Activated T-cell treated with anti-CD3 and anti-CD28 coated beads for 48 hours (primary cell): ENCODE results near the gene CHST6.
A peak's percentile ranks its signal among the peaks of the same experiment; 100 is the strongest.
"Not testable (repeated sequence)": the region's sequence is repeated elsewhere in the genome, so short reads cannot be mapped to it uniquely, and the experiment has no call there.

Experiments used
- DNase-seq: peaks from one replicate; pipeline ENCODE4 v3.0.0-alpha.2; 2020; ENCODE audit warnings: low read depth

CHST6 gene

GRCh38 chr16:75475420-75475847, 19.8 kb downstream of the CHST6 start:
- DNase-seq: no peak

GRCh38 chr16:75472908-75473877, 22.0 kb downstream of the CHST6 start:
- no peak for DNase-seq

DNA sequence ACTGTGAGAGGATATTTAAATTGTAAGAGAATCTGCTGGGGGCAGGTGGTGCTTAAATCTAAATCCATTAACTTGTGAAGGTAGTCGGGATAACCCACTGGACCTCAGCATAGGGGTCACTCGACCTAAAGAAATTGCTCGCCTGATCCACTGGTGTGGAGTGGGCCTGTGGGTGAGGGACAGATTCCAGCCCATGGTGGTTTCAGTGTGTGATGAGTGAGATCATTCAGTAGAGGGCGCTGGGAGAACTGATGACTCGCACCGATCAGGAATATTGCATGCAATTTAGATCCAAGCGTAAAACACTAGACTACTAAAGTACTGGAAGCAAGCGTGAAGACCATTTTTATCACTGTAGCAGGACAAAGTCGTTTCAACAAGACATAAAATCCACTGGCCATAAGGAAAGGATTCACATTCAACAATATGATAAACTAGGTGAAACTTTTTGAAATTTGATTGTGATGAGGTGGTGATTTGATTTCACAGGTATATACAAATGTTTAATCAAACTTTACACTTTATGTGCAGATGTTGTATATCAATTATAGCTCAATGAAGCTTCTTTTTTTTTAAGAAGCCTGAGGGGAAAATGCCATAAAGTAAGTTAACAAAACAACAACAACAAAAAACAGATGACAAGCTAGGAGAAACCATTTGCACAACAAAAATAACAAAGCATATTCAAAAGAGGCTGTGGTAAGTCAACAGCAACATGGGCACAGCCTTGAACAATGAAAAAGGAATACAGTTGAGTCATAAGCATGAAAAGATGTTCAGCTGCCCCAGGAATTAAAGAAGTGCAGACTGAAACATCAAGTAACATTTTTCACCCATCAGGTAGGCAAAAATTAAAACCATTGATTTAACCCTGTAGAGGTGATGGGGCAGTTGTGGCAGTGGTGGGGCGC, 23.3 kb downstream of the CHST6 start:
- no peak for DNase-seq

GRCh38 chr16:75466760-75467159, 28.5 kb downstream of the CHST6 start:
- no peak for DNase-seq

DNA sequence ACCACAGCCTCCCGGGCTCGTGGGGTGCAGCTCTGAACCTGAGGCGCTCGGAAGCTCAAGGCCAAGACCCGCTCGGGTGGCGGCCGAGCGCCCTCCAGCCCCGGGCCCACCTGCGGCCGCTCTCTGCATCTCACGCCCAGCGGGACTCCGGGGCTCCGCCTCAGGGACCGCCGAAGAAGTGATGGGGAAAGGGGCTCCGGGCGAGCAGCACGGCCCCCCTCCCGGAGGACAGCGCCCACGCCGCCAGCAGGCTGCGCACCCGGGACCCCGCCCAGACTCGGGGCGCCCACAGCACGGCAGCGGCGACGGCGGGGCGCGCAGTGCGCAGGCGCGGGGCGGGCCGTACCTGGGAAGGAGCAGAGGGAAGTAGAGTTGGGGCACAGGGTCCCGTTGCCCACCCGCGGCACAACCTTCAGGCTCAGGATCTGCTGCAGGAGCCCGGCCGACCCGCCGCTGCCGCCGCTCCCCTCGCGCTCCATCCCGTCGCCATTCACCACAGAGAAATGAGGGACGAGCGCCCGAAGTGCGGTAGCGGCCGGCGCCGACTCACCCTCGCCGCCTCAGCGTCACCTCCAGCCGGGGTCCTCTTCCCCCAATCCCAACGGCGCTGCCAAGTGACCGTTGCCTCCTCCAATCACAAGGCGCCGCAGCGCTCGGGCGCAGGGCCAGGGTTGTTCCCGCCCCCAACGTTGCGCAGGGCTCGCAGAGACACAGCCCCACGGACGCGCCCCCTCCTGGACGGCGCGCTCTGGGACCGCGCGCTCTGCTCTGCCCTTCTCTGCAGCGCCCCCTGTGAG, 30.9 kb downstream of the CHST6 start, which contains the start of gene TMEM170A:
TSS of gene TMEM170A (minus strand) at position 568 of the 797 bp plus-strand sequence. CDS start at position 479, 89 bp downstream.
- peak; percentile 99 for DNase-seq

- peak; percentile 38 for DNase-seq
Measured at GRCh38 chr16:75463389-75464121, 31.7 kb downstream of the CHST6 start.

DNA sequence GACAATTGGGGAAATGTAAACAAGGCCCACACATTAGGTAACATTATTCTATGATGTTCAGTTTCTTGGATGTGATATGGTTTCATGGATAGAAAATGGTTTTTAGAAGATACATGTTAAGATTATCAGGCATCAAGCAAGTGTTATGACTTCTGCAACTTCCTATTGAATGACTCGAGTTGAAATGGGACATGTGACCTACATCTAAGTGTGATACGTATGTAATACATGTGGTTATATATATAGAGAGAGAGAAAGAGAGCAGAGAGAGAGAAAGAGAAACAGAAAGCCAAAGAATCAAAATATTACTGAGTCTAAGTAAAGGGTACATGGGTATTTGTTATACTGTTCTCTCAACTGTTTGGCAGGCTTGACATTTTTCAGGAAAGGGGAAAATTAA, 32.4 kb downstream of the CHST6 start:
- DNase-seq: no peak

- DNase-seq: no peak
Measured at GRCh38 chr16:75461575-75461974, 33.7 kb downstream of the CHST6 start.

DNA sequence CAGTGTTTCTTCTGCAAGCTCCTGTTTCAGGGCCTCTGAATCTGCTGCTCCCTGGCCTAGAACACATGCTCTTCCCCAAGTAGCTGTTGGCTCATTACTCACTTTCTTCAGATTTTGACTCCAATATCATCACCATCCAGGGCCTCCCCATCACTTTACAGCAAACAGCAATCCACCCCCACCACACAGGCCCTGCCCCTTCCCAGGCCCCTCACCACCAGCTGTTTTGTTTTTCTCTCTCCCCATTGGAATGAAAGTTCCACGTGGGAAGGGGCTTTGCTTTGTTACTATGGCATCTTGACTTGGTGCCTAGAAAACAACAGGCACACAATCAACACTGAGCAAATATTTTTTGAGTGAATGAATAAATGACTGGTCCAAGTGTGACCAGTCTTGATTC, 34.8 kb downstream of the CHST6 start:
- no peak for DNase-seq

DNA sequence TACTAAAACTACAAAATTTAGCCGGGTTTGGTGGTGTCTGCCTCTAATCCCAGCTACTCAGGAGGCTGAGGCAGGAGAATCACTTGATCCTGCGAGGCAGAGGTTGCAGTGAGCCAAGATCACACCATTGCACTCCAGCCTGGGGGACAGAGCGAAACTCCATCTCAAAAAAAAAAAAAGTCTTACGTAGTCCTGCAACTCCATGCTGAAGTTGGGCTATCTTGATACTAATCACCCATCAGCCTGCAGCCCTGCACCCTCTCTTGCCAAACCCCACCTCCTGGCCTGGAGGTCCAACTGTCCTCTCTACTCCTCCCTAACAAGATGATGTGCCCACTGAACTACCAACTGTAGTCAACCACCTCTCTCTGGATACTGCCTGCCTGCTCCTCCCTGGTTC, 35.5 kb downstream of the CHST6 start:
- no peak for DNase-seq

GRCh38 chr16:75458439-75458838, 36.8 kb downstream of the CHST6 start:
- DNase-seq: no peak

GRCh38 chr16:75458029-75458428, 37.2 kb downstream of the CHST6 start:
- no peak for DNase-seq

DNA sequence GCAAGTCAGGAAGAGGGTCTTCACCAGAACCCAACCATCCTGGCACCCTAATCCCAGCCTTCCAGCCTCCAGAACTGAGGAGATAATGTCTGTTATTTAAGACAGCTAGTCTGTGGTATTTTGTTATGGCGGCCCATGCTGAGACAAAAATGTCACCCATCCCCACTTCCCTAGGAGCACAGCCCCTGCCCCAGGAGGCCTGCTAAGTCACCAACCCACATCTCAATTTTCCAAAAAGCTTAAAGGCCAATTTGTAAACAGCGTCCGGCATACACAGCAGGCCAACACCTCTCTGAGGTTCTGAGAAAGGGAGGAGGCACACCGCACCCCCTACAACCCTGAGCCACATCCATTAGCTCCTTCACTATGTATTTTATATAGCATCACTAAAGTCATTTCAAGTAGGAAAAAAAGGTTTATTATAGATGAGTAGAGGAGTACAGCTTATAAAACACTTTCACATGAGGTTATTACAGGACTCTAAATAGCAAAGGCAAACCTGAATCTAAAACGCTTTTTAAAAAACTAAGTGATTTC, 37.7 kb downstream of the CHST6 start:
- no peak for DNase-seq

DNA sequence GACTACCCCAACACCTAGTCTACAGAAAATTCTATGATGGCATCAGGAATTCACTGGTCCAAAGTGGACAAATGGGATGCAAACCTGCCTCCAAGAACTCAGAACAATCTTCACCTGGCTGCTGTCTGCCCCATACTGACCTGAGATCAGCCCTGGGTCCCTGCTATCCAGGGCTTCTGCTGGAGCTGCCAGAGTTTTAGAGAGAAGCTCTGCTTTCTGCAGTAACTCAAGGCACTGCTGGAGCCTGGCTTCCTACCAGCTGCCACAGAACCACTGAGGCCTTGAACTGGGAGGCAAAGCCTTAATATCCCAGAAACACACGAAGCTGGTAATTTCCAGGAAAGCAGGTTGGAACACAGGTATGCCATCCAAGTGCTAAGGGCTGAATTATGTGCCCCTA, 38.3 kb downstream of the CHST6 start:
- DNase-seq: no peak

DNA sequence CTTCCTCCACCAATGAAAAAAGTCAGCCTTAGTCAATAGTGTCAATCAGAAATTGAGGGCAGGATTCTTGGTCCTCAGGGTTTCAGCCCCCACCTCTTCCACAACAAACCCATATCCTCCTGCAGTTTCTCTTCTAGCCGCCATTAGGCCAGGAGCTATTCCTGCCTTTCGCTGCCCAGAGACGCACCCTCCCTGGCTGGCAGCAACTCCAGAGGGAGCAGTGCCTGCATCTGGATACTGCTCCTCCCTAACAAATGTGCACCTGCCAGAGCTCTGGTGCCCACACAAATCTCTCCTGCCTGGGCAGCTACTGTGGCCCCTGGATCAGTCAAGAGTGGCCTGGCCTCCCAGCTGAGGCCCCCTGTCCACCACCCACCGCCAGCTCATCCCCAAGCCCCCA, 38.8 kb downstream of the CHST6 start:
- not testable (repeated sequence) for DNase-seq

GRCh38 chr16:75455677-75456076, 39.6 kb downstream of the CHST6 start:
- DNase-seq: no peak

- no peak for DNase-seq
Measured at GRCh38 chr16:75452464-75453190, 42.6 kb downstream of the CHST6 start.

GRCh38 chr16:75446416-75446815, 48.8 kb downstream of the CHST6 start:
- DNase-seq: no peak

GRCh38 chr16:75445298-75445697, 49.9 kb downstream of the CHST6 start:
- DNase-seq: no peak

DNA sequence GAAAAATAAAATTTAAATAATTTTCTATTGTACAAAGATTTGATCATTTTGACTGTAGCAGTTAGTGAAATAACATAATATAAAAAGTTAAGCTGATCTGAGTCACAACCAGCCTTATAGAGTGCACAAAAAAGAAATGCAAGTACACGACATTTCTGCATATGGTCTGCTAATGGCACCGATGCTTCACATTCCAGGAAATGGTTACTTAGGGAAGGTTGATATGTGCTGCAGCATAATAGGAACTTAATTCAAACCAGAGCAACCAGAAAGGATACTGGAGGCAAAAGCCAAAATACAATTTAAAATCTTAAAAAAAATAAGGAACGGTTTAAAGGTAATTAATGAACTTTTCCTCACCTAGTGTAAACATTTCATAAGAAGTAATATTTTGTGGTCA, 51.9 kb downstream of the CHST6 start:
- no peak for DNase-seq
